ENCODE data around the gene DNAAF5. TPM values are rescaled to one million over a fixed set of nuclear protein-coding genes. Genes with fewer than 3 reads are reported as not detected.

DNAAF5 gene
- total and polyA plus RNA-seq, 2 of the 4 experiments (the other 2 are of a cell fraction), result 12.4 to 32.6 TPM

- Histone ChIP-seq H4K91ac (ENCODE audit: insufficient read depth, low read depth, low read length) (no peak overlapping the region), H3K4me3 (ENCODE audit: insufficient read depth, low read depth, low read length) (no peak overlapping the region), H3K4ac (ENCODE audit: low read depth, low read length) (no peak overlapping the region), H3K14ac (replicated peaks; ENCODE audit: low read depth, low read length) (no peak overlapping the region), H2BK120ac (ENCODE audit: low read depth, low read length) (no peak overlapping the region), H3K36me3 (ENCODE audit: control insufficient read depth, insufficient read depth, low read length) (peaks cover 29% of the 10 kb centered on the region), H3K79me1 (ENCODE audit: low read depth in 1 of 2, low read length in 2 of 2) (no peaks in the 10 kb centered on the region), H2BK20ac (ENCODE audit: low read depth, low read length) (no peak overlapping the region), H4K20me1 (ENCODE audit: insufficient read depth, low read length) (no peaks in the 10 kb centered on the region; the same call in 1 of the 2 replicates), H3K27ac (ENCODE audit: insufficient read depth, low read length) (no peak overlapping the region), H3K9me1 (ENCODE audit: insufficient read depth, low read length) (no peaks in the 10 kb centered on the region), H2AK5ac (ENCODE audit: low read depth, low read length) (no peak overlapping the region), H4K8ac (ENCODE audit: low read depth in 2 of 2, low read length in 2 of 2) (no peak overlapping the region), H3K9ac (ENCODE audit: low read depth, low read length) (no peak overlapping the region), H2AFZ (replicated peaks; ENCODE audit: low read length, poor library complexity) (no peak overlapping the region), H3K4me2 (ENCODE audit: low read depth, low read length) (no peak overlapping the region), H3K23ac (ENCODE audit: low read depth, low read length) (no peak overlapping the region), H3K18ac (ENCODE audit: low read depth, low read length) (no peak overlapping the region), H3K4me1 (ENCODE audit: control insufficient read depth, insufficient read depth, low read length) (no peaks in the 10 kb centered on the region), H2BK15ac (ENCODE audit: low read depth, low read length) (no peak overlapping the region), H4K5ac (ENCODE audit: low read depth, low read length) (no peak overlapping the region), H2AK9ac (replicated peaks; ENCODE audit: low read depth, low read length, poor library complexity) (no peak overlapping the region), H3K27me3 (ENCODE audit: control insufficient read depth, insufficient read depth, low read length) (no peaks in the 10 kb centered on the region), H3K9me3 (ENCODE audit: control insufficient read depth, insufficient read depth, low read length) (no peaks in the 10 kb centered on the region), H2BK5ac (ENCODE audit: low read depth, low read length, poor library complexity, severe bottlenecking) (no peak overlapping the region), H3K56ac (ENCODE audit: extremely low read depth, insufficient read depth, low read length) (no peak overlapping the region)
- WGBS, 2 experiments (ENCODE audit: extremely low coverage in 2 of 2, insufficient read length in 1 of 2), result 95% methylated on average over 16 of the region's 21 CpGs; no CpG with 5 or more reads in 1 of the 2 experiments
- no peak for ATAC-seq (ENCODE audit: low read depth)
- ChIA-PET POLR2A (ENCODE audit: unreplicated experiment) (no interaction called here), CTCF (no interaction called here)
- dilution Hi-C loops (cut with HindIII; ENCODE audit: low sequenced_read_pairs, unreplicated experiment) (no loop called here), intact Hi-C loops (cut with micrococcal nuclease) (loop anchor here (5.0 kb wide), 1 partner anchor 167 kb away; the partner anchor contains the start of gene ADAP1), in situ Hi-C loops (cut with MboI; ENCODE audit: low sequenced_read_pairs) (loop anchor here (5.0 kb wide), 1 partner anchor 87 kb away; no protein-coding TSS in a partner anchor)
- no peak for DNase-seq
- BruUV-seq (replicated peaks), result no TSS peak
- no peak for TF ChIP-seq CEBPB (IDR thresholded peaks at IDR 0.05; ENCODE audit: low read depth, low read length)
- TF ChIP-seq MXI1 (IDR thresholded peaks at IDR 0.05; ENCODE audit: borderline replicate concordance, low read depth, low read length), result no peak
- no peak for TF ChIP-seq POLR2A (IDR thresholded peaks at IDR 0.05; ENCODE audit: low read depth, low read length)
- no peak for TF ChIP-seq RCOR1 (IDR thresholded peaks at IDR 0.05; ENCODE audit: insufficient replicate concordance, low read length)
- TF ChIP-seq NFE2L2 (IDR thresholded peaks at IDR 0.05; ENCODE audit: low read depth, low read length), result no peak
- TF ChIP-seq RFX5 (IDR thresholded peaks at IDR 0.05; ENCODE audit: low read depth, low read length), result no peak
- TF ChIP-seq USF2 (IDR thresholded peaks at IDR 0.05; ENCODE audit: low read depth, low read length), result no peak
- TF ChIP-seq ELK1 (IDR thresholded peaks at IDR 0.05; ENCODE audit: borderline replicate concordance, low read depth, low read length), result no peak
- no peak for TF ChIP-seq SMC3 (IDR thresholded peaks at IDR 0.05; ENCODE audit: low read depth, low read length)
- TF ChIP-seq MAFK (IDR thresholded peaks at IDR 0.05; ENCODE audit: low read depth, low read length), result no peak
- no peak for TF ChIP-seq BHLHE40 (IDR thresholded peaks at IDR 0.05; ENCODE audit: low read depth, low read length)
- no peak for TF ChIP-seq RAD21 (IDR thresholded peaks at IDR 0.05; ENCODE audit: low read length)
- no peak for TF ChIP-seq CTCF (conservative IDR thresholded peaks at IDR 0.05; ENCODE audit: low read depth, low read length)
Measured at GRCh38 chr7:784971-785370, 58.5 kb downstream of the DNAAF5 start.
